NCI-H226 (cell line): ENCODE results near the gene PBX2.
"Not testable (repeated sequence)": the region's sequence is repeated elsewhere in the genome, so short reads cannot be mapped to it uniquely, and the experiment has no call there.

Experiments used
- DNase-seq: peaks from one replicate; pipeline ENCODE4 v3.0.0-alpha.2; 2015

Gene PBX2

DNA sequence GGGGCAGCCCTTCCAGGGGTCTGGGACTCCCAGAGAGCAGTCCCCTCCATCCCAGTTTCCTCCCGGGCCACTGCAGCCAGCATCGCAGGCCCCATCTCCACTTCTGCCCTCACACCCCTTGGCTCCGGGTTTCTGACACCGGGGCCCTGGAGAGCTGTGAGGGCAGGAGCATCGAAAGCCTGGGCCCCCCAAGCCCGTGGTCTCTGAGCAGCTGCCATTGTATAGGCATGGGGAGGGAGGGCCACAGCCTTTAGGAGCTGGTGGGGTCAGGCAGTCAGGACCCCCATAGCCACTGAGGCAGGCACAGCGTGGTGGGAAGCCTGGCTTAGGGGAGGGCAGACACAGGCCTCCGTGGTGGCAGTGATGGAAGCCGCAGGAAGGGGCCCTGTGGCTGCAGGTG is 12.2 kb upstream of the PBX2 start:
- no peak for DNase-seq

DNA sequence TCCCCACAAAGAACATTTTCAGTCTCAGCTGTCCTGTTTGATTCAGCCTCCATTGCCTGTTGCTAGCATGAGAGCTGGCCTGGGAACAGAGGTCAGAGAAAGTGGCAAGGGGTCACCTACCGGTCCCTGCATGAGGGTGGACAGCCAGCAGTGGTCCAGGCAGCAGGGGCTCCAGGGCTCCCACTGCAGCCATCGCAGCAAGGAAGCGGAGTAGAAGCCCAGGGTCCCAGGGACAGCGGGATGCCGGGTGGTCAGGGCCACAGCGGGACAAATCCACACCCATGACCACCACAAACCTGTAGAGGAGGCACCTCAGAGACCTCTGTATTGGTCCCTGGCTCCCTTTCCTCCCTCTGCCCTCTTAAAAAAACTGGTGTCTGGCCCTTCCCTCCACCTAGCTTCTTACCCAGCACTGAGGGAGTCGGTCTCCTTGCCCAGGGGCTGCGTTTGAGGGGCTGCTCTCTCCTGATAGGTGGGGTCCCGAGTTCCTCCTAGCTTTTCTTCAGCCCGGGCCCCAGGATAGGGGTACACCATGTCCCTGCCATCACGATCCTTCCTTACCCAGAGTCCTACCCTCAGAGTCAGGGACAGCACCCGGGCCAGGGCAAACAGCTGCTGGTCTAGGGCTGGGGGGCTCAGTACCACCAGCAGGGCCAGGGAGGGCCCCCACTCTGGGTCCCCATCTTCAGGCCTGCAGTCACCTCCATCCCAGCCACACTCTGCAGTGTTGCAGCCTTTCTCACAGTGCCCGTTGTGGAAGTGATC is 10.9 kb upstream of the PBX2 start:
- DNase-seq, result no peak

DNA sequence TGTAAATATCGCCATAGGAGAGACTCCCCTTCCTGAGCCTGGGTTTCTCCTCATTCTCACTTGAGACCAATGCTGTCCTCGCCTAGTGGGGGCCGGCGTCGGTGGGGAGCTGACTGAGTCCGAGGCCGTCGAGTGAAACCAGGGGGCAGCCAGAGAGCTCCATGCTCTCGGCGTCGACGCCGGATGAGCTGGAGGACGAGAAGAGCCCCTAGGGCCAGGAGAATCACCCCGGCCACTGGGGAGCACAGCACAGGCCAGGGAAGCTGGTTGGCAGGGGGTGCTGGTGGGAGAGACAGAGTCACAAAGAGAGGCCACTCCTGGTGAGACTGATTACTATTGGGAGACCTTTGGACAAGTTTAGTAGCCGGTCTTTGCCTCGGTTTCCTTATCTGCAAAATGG is 8.9 kb upstream of the PBX2 start:
- no peak for DNase-seq

DNA sequence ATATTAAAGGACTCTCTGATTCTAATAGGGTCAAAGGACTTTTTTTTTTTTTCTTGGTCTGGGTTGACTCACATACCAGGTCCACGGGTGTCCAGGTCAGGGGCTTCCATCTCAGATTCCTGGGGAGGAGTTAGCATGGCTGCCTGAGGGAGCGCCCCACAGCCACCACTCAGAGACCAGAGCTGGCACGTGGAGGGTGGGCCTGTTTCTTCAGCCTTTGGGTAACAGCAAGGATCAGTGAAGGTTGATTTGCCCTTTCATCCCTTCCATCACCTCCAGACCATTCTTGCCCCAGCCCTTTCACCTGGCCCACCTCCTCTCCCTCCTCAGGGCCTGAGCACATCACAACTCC is 8.3 kb upstream of the PBX2 start:
- DNase-seq, result no peak

DNA sequence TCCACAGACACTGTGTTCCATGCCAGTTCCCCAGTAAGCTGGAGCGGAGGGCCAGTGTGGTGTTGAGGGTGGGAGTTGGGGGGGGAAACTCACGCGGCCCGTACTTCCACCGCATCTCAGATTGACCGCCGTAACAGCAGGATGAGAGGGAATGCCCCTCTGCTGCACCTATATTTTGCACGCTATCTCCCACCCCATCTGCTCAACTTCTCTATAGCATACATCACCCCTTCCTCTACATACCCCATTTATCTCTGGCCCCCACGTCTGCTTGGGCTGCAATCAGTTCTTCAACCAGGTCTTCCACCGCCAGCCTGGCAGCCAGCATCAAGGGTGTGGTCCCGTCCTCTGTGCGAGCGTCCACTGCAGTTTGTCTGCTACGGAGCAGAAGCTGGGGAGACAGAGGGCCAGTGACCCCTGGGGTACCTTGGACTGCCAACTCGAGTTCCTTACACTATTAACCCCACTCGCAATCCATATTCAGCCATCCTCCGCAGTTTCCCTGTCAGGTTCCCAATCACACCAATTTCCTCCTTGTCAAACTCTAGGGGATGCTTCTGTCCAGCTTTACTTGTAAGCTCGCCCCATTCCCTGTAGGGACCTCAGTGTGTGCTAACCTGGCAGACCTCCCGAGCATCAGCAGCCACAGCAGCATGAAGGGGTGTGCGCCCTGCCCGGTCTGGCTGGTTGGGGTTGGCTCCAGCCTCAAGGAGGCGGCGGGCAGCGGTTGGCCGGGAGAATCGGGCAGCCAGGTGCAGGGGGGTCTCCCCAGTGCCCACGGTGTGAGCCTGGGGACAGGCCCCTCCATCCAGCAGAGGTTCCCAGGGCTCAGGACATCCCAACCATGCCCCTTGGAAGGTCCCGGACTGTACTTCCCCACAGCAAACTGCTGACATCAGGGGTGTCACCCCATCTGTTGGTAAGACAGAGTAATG is 6.9 kb upstream of the PBX2 start:
- DNase-seq, result no peak

DNA sequence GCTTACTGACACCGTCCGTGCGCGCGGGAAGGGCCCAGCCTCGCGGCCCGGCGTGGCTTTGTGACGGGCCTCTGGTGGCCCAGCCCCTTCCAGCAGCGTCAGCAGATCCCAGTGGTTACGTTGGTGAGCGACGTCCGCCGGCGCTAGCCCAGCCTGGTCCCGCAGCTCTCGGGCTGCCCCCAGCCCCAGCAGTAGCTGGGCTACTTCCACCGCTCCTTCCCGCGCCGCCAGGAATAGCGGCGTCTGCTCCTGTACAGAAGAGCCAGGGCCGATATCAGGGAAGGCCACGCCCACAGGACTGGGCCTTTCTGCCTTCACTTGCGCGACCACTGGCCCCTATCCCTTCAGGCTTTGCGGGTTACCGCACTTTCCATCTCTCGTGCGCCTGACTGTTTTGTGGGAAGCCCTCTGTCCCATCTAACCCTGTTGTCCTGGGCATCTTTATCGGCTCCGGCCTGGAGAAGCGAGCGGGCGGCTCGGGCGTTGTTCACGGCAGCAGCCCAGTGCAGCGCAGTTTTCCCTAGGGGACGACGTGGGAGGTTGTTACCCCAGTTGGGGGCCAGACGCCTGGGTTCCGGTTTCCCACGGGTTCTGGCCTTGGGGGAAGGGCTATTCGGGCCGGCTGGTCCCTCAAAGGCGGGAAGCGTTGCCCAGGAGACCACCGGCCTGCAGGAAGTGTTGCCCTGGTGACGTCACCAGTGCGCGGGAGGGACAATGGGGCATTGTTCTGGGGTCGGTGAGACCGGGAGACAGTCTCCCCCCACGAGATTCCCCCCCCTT is 6.1 kb upstream of the PBX2 start:
- peak; percentile 52 for DNase-seq

DNA sequence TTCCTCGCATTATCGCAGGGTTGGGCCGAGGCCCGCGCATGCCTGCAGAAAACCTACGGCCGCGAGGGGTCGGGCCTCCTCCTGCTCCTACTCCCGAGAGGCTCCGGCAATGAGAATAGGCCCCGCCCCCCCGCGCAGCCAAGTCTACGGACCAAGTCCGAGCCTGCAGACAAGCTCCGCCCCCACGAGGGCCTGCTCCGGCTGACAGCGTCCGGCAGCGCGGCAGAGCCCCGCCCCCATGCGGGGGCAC is 5.6 kb upstream of the PBX2 start:
- DNase-seq, result peak; percentile 100

DNA sequence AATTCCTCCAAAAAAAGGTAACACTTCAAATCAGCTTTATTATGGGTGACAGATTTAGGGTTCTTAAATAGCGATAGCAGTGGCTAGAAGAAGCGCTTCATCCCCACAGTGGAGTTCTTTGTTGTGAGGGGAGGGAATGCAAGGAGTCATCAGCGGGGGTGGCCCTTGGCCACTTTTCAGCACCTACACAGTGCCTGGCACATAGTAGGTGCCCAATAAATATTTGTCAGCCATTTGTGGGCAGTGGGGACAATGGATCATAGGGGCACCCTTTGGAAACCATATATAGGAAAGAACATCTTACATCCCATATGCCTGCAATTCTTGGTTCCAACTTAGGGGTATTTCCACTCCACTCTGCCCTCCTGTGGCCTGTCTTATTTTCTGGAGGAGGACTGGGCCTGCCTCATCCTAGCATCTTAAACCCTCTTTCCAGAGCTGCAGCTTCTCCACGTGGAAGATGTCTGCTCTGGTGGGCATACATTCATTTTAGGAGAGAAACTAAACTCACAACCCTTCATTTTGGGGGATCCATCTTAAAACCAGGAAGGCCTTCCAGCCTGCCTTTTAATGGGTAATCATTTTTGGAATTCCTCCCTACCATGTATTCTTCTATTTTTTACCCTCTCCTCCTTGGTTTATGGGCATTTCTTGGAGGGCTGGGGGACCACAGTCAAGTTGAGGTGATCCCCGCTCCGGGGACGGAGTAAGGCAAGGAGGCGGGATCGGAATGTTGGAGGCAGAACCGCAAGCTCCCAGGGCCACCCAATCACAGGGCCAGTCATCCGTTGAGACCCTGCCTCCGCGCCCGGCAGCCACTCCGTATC is 5.0 kb upstream of the PBX2 start:
- no peak for DNase-seq

DNA sequence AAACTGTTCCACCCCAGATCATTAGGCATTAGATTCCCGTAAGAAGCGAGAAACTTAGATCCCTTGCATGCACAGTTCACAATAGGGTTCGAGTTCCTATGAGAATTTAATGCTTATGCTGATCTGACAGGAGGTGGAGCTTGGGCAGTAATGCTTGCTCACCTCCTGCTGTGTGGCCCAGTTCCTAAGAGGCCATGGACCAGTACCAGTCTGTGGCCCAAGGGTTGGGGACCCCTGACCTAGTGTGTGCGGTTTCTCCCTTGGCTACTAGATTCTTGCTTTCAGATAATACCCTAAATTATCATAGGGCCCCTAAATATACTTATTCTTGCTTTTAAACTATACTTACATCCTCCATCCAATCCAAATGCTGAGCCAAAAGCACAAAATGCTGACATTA is 4.4 kb upstream of the PBX2 start:
- no peak for DNase-seq

DNA sequence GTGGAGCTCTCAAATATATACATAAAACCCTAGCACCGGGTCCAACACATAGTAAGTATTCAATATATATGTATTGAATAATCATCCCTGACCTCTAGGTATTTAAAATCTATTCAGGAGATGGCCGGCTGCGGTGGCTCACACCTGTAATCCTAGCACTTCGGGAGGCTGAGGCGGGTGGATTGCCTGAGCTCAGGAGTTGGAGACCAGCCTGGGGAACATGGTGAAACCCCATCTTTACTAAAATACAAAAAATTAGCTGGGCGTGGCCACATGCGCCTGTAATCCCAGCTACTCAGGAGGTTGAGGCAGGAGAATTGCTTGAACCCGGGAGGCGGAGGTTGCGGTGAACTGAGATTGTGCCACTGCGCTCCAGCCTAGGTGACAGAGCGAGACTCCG is 3.1 kb upstream of the PBX2 start:
- DNase-seq, result not testable (repeated sequence)

DNA sequence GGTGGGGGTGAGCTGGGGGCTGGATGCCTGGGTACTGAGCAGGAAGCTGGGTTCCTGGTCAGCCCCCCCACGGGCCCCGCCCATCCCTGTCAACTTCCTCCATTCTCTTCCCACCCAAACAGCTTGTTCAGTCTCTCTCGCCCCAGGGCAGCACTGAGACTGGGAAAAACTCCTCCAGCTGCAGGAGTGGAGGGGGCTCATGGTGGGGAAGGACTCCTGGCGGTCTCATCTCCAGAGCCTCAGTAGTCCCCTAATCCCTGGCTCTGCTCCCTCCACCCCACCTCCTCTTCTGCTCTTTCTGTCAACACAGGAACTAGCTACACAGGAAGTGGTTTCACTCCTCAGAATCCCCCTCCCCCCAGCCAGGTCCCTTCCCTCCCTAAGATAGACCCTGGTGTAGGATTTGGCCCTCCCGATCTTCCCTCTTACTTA is 2.6 kb upstream of the PBX2 start, which contains the start of gene GPSM3:
TSS of gene GPSM3 (minus strand) at position 36 of the 432 bp plus-strand sequence. CDS start 130 bp downstream, outside the sequence.
- no peak for DNase-seq

DNA sequence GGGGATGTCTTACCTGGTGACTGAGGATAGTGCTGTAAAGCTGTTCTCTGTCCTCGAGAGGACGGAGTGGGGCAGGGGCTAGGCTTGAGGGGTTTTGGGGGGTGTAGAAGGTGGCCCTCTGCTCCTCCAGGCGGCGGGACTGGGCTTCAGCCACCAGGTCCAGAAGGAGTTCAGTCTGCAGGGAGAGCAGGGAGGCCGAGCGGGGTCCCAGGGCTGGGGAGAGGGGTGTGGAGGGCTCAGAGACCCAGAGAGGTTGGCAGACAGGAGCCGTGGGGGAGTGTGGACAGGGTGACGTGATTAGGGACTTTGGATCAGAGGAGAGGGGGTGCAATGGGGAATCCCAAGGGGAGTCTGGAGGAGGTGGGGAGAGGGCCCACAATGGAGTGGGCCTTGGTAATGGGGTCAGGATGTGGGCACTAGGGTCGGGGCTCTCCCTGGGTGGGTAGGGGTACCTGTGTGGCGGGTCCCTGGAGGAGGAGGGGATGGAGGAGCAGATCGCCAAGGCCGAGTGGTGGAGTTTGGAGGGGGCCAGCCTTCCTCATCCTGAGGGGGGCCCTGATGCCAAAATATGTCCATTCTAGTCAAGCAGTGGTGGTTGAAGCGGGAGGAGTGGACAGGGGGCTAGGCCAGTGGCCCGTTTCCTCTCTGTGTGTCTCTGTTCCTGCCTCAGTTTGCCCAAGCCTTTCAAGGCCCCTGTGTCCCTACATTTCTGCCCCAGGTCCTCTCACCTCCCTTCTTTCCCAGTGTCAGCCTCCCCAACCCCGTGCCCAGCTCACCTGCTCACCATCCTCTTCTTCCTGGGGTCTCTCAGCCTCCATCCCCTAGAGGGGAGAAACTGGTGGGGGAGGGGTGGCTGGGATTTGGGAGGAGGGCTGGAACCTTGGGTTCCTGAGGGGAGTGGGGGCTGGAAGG is 1.9 kb upstream of the PBX2 start:
- DNase-seq, result no peak

DNA sequence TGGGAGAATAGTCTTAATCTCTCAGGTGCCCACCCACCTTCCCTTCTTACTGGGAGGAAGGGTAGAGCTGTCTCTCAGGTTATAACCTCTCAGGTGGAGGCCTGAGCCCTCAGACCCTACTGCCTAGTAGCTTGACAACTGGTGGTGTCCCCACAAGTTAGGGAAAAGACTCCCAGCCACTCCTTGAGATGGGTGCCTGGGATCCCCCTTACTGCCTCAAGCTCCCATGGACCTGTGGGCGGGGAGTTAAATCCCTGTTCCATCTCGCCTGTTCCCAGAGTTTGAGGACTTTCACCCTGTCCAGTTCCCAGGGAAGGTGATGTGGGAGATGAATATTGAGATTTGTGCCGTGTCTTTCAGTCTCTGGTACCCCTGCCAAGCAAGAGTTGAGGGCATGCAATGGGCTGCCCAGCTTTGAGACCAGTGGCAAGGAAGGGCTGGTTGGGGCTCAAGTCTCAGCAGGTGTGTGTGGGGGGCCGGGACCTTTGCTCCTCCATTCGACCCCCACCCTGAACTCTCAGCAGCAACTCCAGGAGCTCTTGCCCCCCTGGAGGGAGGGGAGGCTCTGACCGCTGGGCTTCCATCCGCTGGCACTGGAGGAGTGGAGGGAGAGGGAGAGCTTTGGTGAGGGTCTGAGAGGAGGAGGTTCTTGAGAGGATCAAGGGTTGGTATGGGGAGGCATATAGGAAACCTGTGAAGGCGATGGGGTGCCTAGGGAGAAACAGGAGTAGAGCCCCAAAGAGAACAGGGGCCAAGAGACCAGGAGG is 1.1 kb upstream of the PBX2 start:
- DNase-seq, result no peak

DNA sequence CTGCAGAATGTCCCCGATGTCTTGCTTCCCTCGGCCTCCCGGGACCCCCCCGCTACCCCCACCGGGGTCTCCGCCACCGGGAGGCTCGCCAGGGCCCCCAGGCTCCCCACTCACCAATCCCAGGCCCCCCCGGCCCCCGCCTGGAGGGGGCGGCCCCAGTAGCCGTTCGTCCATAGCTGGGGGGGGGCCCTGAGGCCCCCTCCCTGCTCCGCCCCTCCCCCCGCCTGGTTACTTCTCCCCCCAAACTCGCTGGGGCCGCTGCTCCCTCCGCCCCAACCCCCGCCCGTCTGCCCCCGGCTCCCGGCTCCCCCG is 304 bp downstream of the PBX2 start:
- no peak for DNase-seq

DNA sequence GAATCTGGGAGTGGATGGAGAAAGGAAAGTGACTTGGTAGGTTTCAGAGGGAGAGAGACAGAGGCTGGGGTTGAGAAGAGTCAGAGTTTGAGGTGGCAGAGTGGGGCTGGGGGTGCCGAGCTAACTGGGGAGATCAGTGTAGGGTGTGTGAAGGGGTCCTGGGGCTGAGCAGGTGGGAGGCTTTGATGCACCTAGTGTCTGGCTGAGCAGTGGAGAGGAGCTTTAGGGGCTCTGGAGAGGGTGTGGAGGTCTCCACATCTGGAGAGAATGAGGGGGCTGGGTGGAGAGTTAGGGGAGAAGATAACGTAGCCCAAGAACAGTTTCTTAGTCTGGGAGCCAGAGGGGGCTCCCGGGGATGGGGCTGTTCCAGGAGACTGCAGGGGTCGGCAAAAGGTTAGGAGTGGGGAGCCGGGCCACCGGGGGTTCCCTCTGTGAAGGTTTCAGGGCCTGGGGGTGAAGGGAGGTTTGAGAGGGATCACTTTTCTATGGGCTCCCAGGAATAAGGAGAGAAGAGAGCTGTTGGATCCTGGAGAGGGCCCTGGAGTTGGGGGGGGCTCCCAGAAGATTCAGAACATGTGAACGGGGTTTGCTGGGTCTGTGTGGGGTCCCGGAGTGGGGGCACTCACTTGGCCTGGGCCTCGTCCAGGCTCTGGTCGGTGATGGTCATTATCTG is 797 bp downstream of the PBX2 start:
- no peak for DNase-seq

DNA sequence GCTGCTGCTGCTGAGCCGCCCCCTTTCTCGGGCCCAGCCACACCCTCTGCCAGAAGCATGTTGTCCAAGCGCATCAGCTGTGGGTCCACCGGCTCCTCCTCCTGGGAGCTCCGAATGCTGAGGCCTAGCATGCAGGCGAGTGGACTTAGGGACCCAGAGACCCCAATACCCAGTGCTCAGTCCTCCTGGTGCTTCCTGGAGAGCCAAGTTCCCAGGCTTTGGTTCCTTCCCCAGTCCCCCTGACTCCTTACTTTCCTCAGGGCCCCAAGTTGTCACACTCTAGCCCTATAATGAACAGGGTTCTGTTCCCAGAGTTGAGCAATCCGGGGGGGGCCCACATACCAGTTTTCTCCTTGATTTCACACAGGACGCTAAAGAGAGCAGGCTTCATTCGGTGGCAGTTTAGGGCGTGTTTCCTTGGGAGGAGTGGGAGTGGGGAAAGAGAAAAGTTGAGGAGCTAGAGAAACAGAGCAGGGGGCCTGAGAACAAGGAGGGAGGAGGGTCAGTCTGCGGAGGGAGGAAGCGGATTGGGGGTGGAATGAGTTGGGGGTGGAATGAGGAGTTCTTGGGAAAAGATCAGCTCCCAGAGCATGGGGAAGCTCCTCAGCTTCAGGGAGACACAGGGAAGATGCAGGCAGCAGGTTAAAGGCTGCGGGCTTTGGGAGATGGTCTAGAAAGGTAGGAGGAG is 1.5 kb downstream of the PBX2 start:
- no peak for DNase-seq

DNA sequence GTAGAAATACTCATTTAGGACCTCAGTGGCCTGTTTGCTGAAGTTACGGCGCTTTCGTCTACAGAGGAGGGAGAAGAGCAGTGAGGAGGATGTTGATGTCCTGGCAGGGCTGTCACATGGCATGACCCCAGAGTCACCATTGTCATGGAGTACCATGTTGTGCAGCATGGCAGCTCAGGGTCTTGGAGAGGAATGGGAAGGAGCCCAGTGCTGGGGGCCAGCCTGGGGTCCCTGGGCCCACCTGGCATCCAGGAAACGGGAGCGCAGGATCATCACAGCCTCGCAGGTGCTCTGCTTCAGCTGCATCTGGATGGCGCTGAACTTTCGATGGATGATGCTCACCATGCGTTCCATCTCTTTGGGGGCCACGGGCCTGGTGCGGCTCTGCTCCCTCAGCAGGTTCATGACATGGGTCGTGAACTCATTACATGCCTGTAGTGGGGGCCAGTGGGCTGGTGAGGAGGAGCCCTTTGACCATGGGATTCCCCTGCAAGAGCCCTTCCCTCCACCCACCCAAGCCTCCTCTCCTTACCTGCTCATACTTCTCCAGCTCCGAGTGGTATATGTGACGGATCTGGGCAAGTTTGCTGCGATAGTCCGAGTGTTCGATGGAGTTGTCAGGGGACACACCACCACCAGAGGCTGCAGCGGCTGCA is 2.1 kb downstream of the PBX2 start:
- DNase-seq, result not testable (repeated sequence)

DNA sequence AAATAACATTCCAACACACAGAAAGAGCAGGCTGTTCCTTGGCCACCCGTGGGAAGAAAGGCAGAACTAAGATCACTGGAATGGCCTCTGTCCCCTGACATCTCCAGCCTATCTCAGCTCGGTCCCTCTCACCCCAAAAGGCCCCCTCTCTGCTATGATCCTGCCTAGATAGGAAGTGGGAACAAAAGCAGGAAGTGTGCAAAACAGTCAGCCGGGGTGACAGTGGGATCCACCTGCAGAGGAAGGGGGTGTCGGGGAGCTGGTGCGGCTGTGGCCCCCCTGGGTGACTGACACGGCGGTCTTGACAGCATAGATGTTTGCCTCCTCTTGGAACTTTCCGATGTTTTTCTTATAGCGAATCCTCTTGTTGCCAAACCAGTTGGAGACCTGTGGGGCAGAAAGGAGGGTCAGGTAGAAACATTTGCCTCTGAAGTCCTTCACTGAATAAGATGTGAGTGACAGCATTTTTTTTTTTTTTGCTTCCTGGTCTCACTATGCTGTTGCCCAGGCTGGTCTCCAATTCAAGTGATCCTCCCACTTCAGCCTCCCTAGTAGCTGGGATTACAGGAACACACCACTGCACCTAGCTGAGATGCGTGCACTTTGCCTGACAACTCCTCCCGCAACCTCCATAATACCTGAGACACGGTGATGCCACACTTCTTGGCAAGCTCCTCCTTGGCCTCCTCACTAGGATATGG is 2.8 kb downstream of the PBX2 start:
- DNase-seq, result no peak
